ENCODE measurements around the gene PZP. TPM values are rescaled to one million over a fixed set of nuclear protein-coding genes. Genes with fewer than 3 reads are reported as not detected.
A peak's percentile ranks its signal among the peaks of the same experiment; 100 is the strongest.

The PZP gene
- total and polyA plus RNA-seq, 2 of the 13 experiments (the other 11 are each of a cell fraction or from before 2014, with no cell fraction given) = 0.07 to 0.89 TPM

DNA sequence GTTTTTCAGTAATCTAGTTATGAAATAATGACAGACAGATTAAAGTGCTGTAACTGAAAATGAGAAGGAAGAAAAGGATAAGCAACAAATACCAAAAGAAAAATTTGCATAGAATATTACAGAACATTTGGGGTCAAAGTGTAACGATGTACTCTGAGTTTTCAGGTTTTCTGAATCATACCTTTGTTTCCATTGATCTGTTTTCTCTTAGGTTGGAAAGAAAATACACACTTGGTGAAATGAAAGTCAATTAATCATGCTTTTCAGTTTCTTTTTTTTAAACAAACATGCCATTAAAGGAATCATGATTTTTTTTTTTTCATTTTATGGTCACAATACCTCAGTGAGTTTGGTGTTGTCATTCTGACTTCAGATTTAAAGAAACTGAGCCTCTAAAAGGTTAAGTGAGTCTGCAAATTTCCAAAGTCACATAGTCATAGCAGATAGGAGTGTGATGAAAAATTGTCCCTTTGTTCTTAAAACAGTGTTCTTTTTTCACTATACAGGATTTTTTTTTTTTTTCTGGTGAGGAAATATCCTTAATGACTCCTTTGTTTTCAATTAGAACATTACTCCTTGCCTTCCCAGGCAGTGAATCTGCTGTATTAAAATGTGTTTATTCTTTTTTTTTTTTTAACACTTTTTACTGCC lies 35.9 kb upstream of the PZP start:
- no peaks in the 10 kb centered on the region for H3K9me3 ChIP-seq (ENCODE audit: low read length)
- 5% methylated on average over 1 of the region's 1 CpG for WGBS (ENCODE audit: low lambda C conversion rate)
- ChIA-PET POLR2A (no interaction called here), CTCF (ENCODE audit: low intra/inter-chr PET ratio, low total read pairs) (no interaction called here)
- no peaks in the 10 kb centered on the region for H3K79me2 ChIP-seq (ENCODE audit: insufficient read depth, low read length)
- no peaks in the 10 kb centered on the region for H3K27me3 ChIP-seq (ENCODE audit: control insufficient read depth in 1 of 2, insufficient read depth in 2 of 2, low read length in 2 of 2)
- H3K27ac ChIP-seq (ENCODE audit: extremely low read length, insufficient read depth, low read length) = peak overlapping the region; percentile 53
- intact Hi-C loops (cut with micrococcal nuclease; ENCODE audit: unreplicated experiment) (no loop called here), in situ Hi-C loops (cut with HindIII; ENCODE audit: extremely low pct_ligation_motif_present, low pct_unique_long_range_greater_than_20kb) (no loop called here)
- ATAC-seq (peak; percentile 67), DNase-seq (ENCODE audit: low spot score) (peak; percentile 50), FAIRE-seq (no peak)
- no peak overlapping the region for H2AFZ ChIP-seq (ENCODE audit: low read length)
- H3K9ac ChIP-seq (ENCODE audit: insufficient read depth, low read depth, low read length) = 0 out of 2 replicates have a peak overlapping the region, but pooled peaks have one; percentile 15
- H3K4me3 ChIP-seq (replicated peaks in 1 of 3; ENCODE audit: insufficient read depth in 1 of 3, low read depth in 2 of 3, low read length in 3 of 3) = no peak overlapping the region
- H4K20me1 ChIP-seq (ENCODE audit: insufficient read depth, low read length) = no peaks in the 10 kb centered on the region
- no peaks in the 10 kb centered on the region for H3K36me3 ChIP-seq (replicated peaks in 1 of 2; ENCODE audit: control insufficient read depth in 1 of 2, insufficient read depth in 2 of 2, low read length in 2 of 2)
- peak overlapping the region; percentile 30 for H3K4me2 ChIP-seq (ENCODE audit: low read depth, low read length)
- peaks cover 53% of the 10 kb centered on the region for H3K4me1 ChIP-seq (ENCODE audit: insufficient read depth, low read length)
- no TSS peak for BruUV-seq (replicated peaks)
- TF ChIP-seq MED13 (CRISPR knock-in tag; IDR thresholded peaks at IDR 0.05) = no peak
- TF ChIP-seq ZNF350 (CRISPR knock-in tag; IDR thresholded peaks at IDR 0.05; ENCODE audit: borderline replicate concordance, low read depth) = no peak
- TF ChIP-seq ZNF83 (CRISPR knock-in tag; IDR thresholded peaks at IDR 0.05; ENCODE audit: borderline replicate concordance) = no peak
- TF ChIP-seq ZNF775 (CRISPR knock-in tag; IDR thresholded peaks at IDR 0.05; ENCODE audit: borderline replicate concordance) = no peak
- TF ChIP-seq, protein P1, sequence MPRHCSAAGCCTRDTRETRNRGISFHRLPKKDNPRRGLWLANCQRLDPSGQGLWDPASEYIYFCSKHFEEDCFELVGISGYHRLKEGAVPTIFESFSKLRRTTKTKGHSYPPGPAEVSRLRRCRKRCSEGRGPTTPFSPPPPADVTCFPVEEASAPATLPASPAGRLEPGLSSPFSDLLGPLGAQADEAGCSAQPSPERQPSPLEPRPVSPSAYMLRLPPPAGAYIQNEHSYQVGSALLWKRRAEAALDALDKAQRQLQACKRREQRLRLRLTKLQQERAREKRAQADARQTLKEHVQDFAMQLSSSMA (CRISPR knock-in tag; IDR thresholded peaks at IDR 0.05) = no peak
- TF ChIP-seq, protein P2, sequence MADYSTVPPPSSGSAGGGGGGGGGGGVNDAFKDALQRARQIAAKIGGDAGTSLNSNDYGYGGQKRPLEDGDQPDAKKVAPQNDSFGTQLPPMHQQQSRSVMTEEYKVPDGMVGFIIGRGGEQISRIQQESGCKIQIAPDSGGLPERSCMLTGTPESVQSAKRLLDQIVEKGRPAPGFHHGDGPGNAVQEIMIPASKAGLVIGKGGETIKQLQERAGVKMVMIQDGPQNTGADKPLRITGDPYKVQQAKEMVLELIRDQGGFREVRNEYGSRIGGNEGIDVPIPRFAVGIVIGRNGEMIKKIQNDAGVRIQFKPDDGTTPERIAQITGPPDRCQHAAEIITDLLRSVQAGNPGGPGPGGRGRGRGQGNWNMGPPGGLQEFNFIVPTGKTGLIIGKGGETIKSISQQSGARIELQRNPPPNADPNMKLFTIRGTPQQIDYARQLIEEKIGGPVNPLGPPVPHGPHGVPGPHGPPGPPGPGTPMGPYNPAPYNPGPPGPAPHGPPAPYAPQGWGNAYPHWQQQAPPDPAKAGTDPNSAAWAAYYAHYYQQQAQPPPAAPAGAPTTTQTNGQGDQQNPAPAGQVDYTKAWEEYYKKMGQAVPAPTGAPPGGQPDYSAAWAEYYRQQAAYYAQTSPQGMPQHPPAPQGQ (CRISPR knock-in tag; IDR thresholded peaks at IDR 0.05; ENCODE audit: borderline replicate concordance) = no peak
- TF ChIP-seq, protein P3, sequence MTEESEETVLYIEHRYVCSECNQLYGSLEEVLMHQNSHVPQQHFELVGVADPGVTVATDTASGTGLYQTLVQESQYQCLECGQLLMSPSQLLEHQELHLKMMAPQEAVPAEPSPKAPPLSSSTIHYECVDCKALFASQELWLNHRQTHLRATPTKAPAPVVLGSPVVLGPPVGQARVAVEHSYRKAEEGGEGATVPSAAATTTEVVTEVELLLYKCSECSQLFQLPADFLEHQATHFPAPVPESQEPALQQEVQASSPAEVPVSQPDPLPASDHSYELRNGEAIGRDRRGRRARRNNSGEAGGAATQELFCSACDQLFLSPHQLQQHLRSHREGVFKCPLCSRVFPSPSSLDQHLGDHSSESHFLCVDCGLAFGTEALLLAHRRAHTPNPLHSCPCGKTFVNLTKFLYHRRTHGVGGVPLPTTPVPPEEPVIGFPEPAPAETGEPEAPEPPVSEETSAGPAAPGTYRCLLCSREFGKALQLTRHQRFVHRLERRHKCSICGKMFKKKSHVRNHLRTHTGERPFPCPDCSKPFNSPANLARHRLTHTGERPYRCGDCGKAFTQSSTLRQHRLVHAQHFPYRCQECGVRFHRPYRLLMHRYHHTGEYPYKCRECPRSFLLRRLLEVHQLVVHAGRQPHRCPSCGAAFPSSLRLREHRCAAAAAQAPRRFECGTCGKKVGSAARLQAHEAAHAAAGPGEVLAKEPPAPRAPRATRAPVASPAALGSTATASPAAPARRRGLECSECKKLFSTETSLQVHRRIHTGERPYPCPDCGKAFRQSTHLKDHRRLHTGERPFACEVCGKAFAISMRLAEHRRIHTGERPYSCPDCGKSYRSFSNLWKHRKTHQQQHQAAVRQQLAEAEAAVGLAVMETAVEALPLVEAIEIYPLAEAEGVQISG (CRISPR knock-in tag; IDR thresholded peaks at IDR 0.05) = no peak
- TF ChIP-seq, protein P4, sequence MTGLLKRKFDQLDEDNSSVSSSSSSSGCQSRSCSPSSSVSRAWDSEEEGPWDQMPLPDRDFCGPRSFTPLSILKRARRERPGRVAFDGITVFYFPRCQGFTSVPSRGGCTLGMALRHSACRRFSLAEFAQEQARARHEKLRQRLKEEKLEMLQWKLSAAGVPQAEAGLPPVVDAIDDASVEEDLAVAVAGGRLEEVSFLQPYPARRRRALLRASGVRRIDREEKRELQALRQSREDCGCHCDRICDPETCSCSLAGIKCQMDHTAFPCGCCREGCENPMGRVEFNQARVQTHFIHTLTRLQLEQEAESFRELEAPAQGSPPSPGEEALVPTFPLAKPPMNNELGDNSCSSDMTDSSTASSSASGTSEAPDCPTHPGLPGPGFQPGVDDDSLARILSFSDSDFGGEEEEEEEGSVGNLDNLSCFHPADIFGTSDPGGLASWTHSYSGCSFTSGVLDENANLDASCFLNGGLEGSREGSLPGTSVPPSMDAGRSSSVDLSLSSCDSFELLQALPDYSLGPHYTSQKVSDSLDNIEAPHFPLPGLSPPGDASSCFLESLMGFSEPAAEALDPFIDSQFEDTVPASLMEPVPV (CRISPR knock-in tag; IDR thresholded peaks at IDR 0.05) = no peak
- no peak for TF ChIP-seq JUND (CRISPR knock-in tag; IDR thresholded peaks at IDR 0.05)
- no peak for TF ChIP-seq KAT2B (IDR thresholded peaks at IDR 0.05; ENCODE audit: borderline replicate concordance, low read depth, low read length)
- TF ChIP-seq TCF12 (IDR thresholded peaks at IDR 0.05) = no peak
- no peak for TF ChIP-seq TCF12 (CRISPR knock-in tag; IDR thresholded peaks at IDR 0.05)
- TF ChIP-seq SOX5 (CRISPR knock-in tag; IDR thresholded peaks at IDR 0.05; ENCODE audit: borderline replicate concordance) = peak; percentile 73; the same call in 1 of the 2 replicates
- TF ChIP-seq RCOR2 (CRISPR knock-in tag; IDR thresholded peaks at IDR 0.05) = 0 out of 2 replicates have a peak, but pooled peaks have one; percentile 22
- no peak for TF ChIP-seq MAZ (IDR thresholded peaks at IDR 0.05; ENCODE audit: borderline replicate concordance, low read depth, low read length)
- TF ChIP-seq MAZ (CRISPR knock-in tag; IDR thresholded peaks at IDR 0.05; ENCODE audit: low read depth) = no peak
